ENCODE results near the gene RARG.

The RARG gene

GRCh38 chr12:53161119-53161911 is 70.7 kb downstream of the RARG start:
- no peak for DNase-seq

GRCh38 chr12:53160673-53161072 is 71.3 kb downstream of the RARG start:
- DNase-seq: no peak
